Thyroid gland (tissue), 4 donors: Measurements from ENCODE around the gene MAP1B. TPM values are rescaled to one million over a fixed set of nuclear protein-coding genes. Genes with fewer than 3 reads are reported as not detected.

ENCODE experiments used
- DNase-seq, 2 donors: peaks; one replicate each; pipeline ENCODE4 v3.0.0-alpha.2; 2019
- H3K27ac ChIP-seq, 3 donors: fragments of 200-600 bp; sonication (generic); 1 replicate in 2 of 3; 2 replicates in 1 of 3; pipeline ENCODE4 v1.5.1; 2016 to 2019; ENCODE audit warnings: mild to moderate bottlenecking in 1 of 3, moderate library complexity in 1 of 3
- H3K27me3 ChIP-seq: fragments of 200-600 bp; sonication (generic); one replicate; pipeline ENCODE4 v1.5.1; 2019
- H3K36me3 ChIP-seq, 2 donors: fragments of 200-600 bp; sonication (generic); one replicate each; pipeline ENCODE4 v1.5.1; 2016 to 2019
- H3K4me1 ChIP-seq, 2 donors: fragments of 200-600 bp; sonication (generic); one replicate each; pipeline ENCODE4 v1.5.1; 2017 to 2019
- H3K4me3 ChIP-seq, 3 donors: fragments of 200-600 bp; sonication (generic); replicated peaks in 1 of 3; 1 replicate in 2 of 3; 2 replicates in 1 of 3; pipeline ENCODE4 v1.5.1; 2016; ENCODE audit warnings: mild to moderate bottlenecking in 1 of 3
- H3K9me3 ChIP-seq: fragments of 200-600 bp; sonication (generic); one replicate; pipeline ENCODE4 v1.5.1; 2017
- POLR2A ChIP-seq, 2 donors: fragments of 450-650 bp; IDR thresholded peaks; one replicate each; pipeline ENCODE4 v1.6.1; 2017; ENCODE audit warnings: antibody characterized with exemption in 2 of 2, mild to moderate bottlenecking in 2 of 2, moderate library complexity in 1 of 2
- WGBS, 2 donors: methylation state at CpG; one replicate each; pipeline ENCODE4 v1.1.5; 2017; 5-methylcytosine and 5-hydroxymethylcytosine counted together
- intact Hi-C: fragments of 100-400 bp; cut with DNase I; formaldehyde crosslinking; loops from one replicate; pipeline ENCODE4 v1.15.1; 2023
- total RNA-seq, 4 donors: library from RNA; depleted of rRNA; stranded (reverse); fragments of >200 nt; gene quantifications; one replicate each; pipeline ENCODE4 v1.2.3, GENCODE V29; 2016
- TF ChIP-seq, protein P1 (sequence below), 6 experiments: fragments of 200-600 bp in 3 of 6; fragments of 450-650 bp in 3 of 6; sonication (generic) in 3 of 6; IDR thresholded peaks; one replicate each; pipeline ENCODE4 v1.5.1; 2016 to 2019; ENCODE audit warnings: antibody characterized with exemption in 6 of 6, mild to moderate bottlenecking in 2 of 6, inconsistent platforms in 1 of 6, moderate library complexity in 1 of 6

Gene MAP1B
- total RNA-seq, 4 donors from 2014 or later, result 40.3 to 94.9 (median 56.3) TPM

GRCh38 chr5:72206160-72206559 lies 98.9 kb downstream of the MAP1B start:
- Histone ChIP-seq H3K27me3 (no peaks in the 10 kb centered on the region), H3K27ac (no peak overlapping the region), H3K9me3 (no peaks in the 10 kb centered on the region), H3K4me3 (no peak overlapping the region), H3K4me1 (peaks cover 0 to 8% of the 10 kb centered on the region in 2 donors), H3K36me3 (peaks cover 0 to 8% of the 10 kb centered on the region in 2 donors)
- DNase-seq, result no peak
- TF ChIP-seq, protein P1, sequence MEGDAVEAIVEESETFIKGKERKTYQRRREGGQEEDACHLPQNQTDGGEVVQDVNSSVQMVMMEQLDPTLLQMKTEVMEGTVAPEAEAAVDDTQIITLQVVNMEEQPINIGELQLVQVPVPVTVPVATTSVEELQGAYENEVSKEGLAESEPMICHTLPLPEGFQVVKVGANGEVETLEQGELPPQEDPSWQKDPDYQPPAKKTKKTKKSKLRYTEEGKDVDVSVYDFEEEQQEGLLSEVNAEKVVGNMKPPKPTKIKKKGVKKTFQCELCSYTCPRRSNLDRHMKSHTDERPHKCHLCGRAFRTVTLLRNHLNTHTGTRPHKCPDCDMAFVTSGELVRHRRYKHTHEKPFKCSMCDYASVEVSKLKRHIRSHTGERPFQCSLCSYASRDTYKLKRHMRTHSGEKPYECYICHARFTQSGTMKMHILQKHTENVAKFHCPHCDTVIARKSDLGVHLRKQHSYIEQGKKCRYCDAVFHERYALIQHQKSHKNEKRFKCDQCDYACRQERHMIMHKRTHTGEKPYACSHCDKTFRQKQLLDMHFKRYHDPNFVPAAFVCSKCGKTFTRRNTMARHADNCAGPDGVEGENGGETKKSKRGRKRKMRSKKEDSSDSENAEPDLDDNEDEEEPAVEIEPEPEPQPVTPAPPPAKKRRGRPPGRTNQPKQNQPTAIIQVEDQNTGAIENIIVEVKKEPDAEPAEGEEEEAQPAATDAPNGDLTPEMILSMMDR (IDR thresholded peaks at IDR 0.05), result no peak
- no peak for TF ChIP-seq POLR2A (IDR thresholded peaks at IDR 0.05)
- 74 to 85% methylated on average over 3 of the region's 3 CpGs for WGBS, 2 donors
- intact Hi-C loops, result no loop called here

DNA sequence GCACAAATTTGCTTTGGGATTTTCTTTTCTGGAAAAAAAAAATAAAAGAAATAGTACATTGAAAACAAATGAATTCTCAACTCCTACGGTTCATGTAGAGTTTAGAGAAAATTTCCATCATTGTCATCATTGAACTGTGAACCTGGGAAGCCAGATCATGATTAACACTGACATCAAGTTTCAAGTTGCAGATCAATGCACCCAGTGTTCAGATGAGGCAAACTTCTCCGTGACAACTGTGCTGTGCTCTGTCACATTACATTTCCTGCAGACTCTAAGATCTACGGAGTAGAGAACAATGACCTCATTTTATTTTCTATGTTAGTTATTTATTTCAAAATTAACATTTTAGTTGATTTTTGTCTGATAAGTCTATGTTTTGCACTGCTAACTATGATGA lies 99.7 kb downstream of the MAP1B start:
- Histone ChIP-seq H3K4me3 (no peak overlapping the region), H3K9me3 (no peaks in the 10 kb centered on the region), H3K27ac (no peak overlapping the region), H3K4me1 (peaks cover 0 to 12% of the 10 kb centered on the region in 2 donors), H3K36me3 (peaks cover 0 to 8% of the 10 kb centered on the region in 2 donors), H3K27me3 (no peaks in the 10 kb centered on the region)
- intact Hi-C loops, result no loop called here
- DNase-seq, result no peak
- 89% methylated on average over 3 of the region's 3 CpGs for WGBS, 2 donors
- TF ChIP-seq, protein P1 (IDR thresholded peaks at IDR 0.05), result no peak
- TF ChIP-seq POLR2A (IDR thresholded peaks at IDR 0.05), result no peak

DNA sequence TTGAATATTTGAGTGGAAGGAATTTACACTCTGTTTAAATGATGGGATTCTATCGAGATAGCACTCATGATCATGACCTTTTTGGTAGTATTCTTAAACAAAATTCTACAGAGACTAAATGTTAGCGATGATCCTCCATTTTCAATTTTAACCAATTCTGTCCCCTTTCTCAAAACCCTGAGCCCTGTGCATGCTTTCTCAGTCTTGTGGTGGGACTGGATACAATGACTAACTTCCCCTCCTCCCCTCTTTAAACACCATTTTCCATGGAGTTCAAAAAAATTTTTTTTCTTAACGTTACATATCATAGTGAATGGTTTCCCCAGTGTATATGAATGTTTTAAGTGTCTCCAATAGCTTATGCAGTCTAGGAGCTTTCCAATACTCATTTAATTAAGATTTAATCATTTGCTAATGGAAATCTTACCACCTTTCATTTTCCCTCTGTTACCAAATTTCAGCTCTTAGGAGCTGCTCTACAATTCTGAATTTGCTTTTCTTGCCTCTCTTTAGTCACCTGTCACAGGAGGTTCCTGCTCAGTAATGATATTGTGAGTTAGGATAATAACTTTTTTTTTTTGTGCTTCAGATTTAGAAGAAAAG lies 101.2 kb downstream of the MAP1B start:
- DNase-seq, result no peak
- Histone ChIP-seq H3K27ac (no peak overlapping the region), H3K27me3 (no peaks in the 10 kb centered on the region), H3K4me1 (peaks cover 0 to 12% of the 10 kb centered on the region in 2 donors), H3K36me3 (peaks cover 0 to 5% of the 10 kb centered on the region in 2 donors), H3K9me3 (no peaks in the 10 kb centered on the region), H3K4me3 (no peak overlapping the region)
- intact Hi-C loops, result no loop called here
- TF ChIP-seq, protein P1 (IDR thresholded peaks at IDR 0.05), result no peak
- TF ChIP-seq POLR2A (IDR thresholded peaks at IDR 0.05), result no peak
- 90 to 93% methylated on average over 3 of the region's 3 CpGs for WGBS, 2 donors

- H3K9me3 ChIP-seq, result no peaks in the 10 kb centered on the region
- peaks cover 0 to 12% of the 10 kb centered on the region in 2 donors for H3K4me1 ChIP-seq
- WGBS, 2 donors, result 67 to 75% methylated on average over 10 of the region's 10 CpGs
- intact Hi-C loops, result no loop called here
- no peaks in the 10 kb centered on the region for H3K27me3 ChIP-seq
- H3K27ac ChIP-seq, result no peak overlapping the region
- H3K4me3 ChIP-seq, result no peak overlapping the region
- TF ChIP-seq POLR2A (IDR thresholded peaks at IDR 0.05), result no peak
- TF ChIP-seq, protein P1 (IDR thresholded peaks at IDR 0.05), result no peak
- DNase-seq, result peak; percentile 28 to 35
- no peaks in the 10 kb centered on the region for H3K36me3 ChIP-seq
Measured at GRCh38 chr5:72209147-72210115, 102.2 kb downstream of the MAP1B start.
